ENCODE measurements around the gene CAPN14.

Gene CAPN14

DNA sequence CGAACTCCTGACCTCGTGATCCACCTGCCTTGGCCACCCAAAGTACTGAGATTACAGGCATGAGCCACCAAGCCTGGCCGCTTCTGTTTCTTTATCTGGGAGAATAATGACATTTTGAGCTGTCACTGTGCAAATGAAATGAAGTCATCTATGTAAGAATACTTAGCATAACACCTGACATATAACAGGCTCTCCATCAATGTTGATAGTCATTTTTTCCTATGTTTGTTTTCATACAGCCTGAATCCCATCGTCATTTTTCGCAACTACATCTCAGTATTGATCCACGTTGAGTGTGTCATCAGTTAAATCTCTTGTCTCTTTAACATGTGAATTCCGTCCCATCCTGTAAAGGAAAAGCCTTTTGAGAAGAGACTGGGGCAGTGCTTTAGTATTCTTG lies 6.4 kb upstream of the CAPN14 start:
- no peak for DNase-seq

DNA sequence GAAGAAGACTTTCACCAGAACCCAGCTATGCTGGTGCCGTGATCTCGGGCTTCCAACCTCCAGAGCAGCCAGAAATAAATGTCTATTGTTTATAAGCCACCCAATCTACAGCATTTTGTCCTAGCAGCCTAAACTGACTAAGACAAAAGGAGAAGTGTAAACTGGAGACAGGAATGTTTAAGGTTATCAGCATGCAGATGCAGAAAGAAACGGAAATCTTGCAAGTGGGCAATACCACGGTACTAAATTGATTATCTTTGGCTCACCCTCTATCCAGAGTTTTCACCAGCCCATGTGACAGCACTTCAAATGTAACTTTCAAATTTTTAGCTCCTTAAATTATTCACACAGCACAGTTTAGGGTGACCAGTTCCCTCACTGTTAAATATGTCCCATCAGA lies 5.7 kb upstream of the CAPN14 start:
- no peak for DNase-seq

DNA sequence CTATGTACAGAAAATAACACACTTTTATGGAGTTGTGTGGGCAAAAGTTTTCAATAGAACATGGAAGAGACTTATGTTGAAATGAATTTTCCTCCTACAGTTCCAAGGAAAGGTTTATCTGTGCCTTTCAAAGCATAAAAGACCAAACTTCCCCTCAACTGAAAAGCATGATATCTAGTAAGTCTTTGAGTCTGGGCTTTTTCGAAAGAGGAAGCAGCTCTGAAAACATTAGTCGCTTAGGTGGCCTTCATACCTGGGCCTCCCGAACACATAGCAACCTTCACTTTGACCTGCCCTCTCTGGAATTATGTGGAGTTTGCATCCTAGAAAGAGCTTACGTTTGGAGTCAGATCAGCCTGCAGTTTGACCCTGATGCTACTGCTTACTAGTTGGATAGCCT lies 4.8 kb upstream of the CAPN14 start:
- no peak for DNase-seq

DNA sequence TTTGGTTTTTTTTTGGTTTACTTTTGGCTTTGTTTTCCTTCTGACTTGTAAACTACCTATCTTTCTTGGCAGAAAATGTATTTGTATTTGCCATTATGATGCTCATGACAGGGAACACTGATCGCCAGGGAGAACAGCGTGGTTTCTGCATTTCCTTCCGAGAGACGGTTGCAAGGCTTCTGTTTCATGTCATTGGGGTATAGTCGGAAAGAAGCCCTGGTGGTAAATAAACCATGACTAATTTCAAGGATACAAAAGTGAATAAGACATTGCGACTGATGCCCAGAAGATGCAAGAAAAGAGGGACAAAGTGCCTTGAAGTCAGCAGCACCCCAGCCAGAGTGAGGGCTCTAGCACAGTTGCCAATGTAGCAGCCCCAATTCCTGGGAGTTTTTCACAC lies 4.2 kb upstream of the CAPN14 start:
- peak in 1 of 5 donors; percentile 67 for DNase-seq

DNA sequence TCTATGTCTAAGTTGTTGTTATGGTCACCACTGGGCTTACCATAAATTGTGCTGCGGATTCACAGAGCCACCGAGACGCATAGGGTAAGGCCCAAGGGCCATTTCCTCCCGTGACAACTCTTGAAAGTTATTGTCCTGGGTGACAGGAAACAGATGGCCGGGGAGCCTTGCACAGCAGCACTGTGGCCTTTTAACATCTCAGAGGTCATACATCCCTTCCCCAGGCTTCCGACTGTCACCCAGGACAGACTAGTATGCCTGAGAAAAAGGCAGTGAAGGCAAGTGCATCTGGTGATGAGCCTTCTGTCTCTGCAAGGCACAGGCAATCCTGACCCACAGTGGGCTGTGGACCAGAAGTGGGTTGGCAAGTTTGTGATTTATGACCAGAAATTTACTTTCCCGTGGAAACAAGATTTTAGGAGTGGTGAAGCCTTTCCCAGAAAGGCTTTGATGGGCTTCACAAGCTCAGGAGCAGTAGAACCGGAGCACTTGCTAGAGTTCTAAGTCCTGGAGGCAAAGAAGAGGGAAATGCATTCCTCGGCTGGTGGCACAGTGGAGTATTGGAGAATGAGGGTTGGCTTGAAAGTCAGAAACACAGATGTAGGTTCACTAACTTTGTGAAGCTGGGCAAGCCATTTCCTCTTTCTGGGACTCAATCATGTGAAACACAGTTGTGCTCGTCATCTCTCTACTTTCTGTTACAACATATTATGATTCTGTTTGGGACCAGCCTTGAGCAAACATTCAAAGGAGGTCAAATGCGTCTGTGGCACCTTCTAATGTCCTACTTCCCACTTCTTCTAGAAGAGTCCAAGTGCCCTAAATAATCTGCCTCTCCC lies 2.0 kb upstream of the CAPN14 start:
- peak in 1 of 5 donors; percentile 55 for DNase-seq

DNA sequence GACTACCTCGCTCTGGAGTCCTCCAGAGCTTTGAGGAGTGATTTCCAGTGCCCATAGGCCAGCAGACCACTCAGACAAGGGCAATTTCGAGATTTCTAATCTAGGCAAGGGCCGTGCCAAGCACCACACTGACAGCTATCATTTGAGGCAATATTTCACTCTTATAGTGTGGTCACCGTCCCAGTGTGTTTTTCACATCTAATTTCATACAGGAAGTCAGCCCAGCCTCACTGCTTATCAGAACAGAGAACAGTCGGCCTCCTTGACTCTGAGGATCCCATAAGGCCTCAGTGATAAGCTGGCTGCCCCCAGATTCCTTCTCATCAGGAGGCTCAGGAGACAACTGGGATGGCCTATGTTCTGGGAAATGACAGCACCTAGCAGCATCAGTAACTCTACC lies 581 bp downstream of the CAPN14 start:
- DNase-seq = peak in 1 of 5 donors; percentile 59

DNA sequence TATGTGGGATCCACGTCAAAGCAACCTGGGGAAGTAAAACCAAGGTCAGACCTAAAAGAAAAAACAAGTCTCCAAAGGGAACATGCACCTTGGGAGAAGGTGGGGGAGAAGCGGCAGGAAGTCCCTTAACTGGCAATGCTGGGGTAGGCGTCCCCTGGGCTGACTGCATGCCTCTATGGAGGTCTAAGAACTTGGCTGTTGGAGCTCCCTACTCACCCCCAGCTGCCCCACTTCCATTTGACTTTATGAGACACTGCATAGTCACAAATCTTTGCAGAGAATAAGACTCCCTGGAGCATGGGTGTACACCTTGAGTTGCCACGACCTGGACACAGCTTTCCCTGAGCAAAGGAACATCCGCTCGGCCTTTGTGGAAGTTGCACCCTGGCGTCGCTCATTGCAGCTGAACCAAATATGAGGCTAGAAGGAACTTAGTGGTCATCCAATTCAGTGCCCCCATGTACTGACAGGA lies 2.8 kb downstream of the CAPN14 start:
- no peak for DNase-seq

DNA sequence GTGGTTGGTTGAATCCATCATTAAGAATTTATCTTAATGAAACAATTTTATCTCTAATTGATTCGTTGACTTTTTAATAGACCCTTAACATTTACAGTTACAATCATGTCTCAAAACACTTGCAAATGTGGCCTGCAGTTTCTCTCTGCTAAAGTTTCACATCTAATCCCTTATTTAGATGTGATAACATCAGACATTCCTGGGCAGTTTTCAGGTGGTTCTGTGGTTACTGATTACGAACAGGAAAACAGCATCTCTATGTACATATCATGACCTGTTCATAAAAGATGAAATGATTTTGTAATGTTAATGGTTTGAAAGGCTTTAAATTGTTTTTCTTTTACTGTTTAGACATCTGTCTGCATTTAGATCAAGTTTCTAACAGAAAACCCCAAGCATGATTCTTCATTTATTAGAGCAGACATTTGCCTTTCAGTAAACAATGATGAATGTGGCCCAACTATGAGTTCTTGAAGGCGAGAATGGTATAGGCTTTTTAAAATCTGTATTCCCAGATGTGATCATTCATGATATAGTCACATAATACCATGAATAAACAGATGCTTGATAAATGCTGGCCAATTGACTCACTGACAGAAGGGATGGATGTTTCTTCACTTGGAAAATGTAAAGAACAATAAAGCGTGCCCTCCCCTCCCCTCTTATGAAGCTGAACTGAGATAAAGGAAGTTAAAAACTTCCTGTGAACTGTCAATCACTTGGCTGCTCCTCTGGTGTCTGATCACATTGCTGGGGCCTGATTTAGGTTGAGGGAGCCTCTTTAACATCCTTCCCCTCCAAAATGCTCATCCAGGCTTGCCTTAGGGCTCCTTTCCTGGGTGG lies 3.5 kb downstream of the CAPN14 start:
- DNase-seq = no peak

DNA sequence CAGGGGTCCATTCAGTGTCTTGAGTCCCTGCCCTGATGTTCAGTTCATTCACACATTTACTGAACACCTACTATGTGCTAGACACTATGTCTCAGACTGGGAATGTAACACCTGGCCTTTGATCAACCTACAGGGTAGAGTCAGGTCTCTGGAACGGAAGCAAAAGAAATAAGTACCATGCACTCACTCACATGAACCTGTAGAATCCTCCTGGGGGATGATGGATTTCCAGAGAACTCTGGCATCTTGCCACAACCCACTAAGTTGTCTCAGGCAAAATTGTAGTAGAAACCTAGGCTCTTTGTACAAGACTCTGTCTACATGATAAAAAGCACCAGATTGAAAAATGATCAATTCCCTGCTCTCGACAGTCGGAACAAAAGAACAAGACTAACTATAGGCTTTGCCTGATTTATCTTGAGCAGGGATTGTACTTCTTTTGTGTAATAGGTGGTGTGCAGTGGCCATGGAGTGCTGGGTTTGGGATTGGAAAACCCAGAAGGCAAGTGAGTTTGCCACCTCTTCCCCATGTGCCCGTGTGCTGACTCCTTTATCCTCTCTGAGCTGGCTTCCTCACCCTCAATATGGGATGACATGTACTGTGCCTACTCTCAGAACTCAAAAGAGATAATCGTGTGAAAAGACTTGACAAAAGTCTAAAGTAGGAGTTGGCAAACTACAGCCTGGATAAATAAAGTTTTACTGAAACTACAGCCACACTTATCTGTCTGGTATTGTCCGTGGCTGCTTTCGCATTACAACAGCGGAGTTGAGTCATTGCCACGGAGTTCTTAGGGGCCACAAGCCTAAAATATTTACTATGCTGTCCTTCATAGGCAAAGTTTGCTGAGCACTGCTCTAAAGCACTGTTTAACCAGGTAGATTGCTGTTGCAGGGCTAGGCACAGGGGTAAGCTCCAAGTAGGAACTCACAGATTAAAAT lies 4.4 kb downstream of the CAPN14 start:
- DNase-seq = no peak

DNA sequence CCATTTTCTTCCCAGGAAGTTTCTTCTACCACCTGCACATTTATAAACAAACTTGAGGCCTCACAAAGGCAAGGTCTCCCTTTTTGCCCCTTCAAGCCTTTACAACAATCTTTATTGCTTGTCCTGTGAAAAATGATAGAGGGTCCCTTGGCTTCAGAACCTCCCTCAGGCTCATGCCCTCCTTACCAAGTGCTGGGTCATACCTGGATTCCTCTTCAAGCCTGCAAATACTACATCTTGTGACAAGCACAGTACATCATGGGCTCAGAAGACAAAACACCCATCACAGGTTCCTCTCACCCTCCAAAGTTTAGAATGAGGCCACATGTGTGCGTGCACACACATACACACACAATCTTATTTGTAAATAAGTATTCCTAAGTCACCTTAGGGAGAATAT lies 9.1 kb downstream of the CAPN14 start:
- no peak for DNase-seq

DNA sequence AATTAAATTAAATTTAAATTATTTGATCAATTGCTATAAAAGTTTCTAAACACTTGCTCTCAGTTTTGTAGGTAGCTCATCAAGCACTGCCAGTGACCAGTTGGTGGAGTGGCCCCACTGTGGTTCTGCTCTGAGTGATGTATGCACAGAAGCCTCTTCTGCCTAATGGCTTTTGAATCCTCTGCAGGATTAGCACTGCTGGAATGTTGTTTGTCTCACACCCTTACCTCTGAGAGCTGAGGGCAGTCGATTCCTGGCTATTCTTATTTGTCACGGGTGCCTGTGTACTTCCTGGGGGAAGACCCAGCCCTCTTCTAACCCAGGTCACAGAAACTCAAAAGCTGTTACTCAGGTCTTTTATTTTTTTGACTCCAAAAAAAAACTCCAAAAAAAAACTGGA lies 9.5 kb downstream of the CAPN14 start:
- DNase-seq = no peak

DNA sequence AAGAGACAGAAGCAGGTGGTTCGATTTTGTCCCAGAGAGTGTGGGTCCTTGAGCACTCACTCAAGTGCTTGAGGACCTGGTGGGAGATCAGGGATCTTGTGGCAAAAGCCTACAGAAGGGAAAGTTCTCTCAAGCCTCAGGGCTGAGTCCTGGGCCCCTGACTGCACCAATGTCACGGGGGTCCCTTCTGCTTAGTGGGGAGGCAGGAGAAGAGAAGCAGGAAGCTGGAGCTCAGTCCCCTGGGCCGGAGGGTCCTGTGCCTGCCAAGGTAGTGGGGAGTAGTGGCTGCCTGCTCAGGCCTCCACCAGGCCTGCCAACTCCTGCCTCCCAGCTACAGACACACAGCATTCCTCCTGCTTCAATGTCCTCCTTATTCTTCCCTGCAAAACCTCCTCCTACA lies 11.7 kb downstream of the CAPN14 start:
- DNase-seq = no peak

DNA sequence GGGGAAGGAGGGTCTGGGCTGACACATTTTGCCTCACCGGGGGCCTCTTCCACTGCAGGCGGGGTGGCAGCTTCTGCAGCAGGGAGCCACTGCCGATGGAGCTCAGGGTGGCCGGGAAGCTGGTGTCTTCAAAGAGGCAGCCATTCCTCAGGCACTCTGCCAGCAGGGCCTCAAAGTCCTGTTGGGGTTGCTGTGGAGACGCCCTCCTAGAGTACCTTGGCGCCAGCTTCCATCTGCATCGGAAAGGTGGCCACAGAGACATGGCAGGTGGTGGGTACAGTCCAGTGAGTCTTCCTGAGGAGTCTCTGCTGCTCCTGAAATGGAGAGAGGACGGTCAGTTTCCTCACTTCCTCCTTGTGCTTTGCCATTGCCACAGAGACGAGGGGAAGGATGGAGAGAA lies 12.1 kb downstream of the CAPN14 start:
- no peak for DNase-seq

DNA sequence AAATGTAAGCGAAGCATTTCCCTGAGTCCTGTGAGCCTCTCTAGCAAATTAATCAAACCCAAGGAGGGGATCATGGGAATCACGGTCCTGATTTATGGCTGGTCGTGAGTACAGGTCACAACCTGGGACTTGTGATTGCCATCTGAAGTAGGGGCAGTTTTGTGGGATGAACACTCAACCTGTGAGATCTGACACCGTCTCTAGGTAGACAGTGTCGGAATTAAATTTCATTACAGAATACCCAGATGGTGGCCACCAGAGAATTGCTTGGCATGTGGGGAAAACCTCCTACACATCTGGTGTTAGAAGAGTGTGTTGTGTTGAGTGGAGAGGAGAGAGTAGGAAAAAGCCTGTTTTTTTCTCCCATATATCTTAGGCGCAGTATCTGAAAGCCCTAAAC lies 12.5 kb downstream of the CAPN14 start:
- no peak for DNase-seq

DNA sequence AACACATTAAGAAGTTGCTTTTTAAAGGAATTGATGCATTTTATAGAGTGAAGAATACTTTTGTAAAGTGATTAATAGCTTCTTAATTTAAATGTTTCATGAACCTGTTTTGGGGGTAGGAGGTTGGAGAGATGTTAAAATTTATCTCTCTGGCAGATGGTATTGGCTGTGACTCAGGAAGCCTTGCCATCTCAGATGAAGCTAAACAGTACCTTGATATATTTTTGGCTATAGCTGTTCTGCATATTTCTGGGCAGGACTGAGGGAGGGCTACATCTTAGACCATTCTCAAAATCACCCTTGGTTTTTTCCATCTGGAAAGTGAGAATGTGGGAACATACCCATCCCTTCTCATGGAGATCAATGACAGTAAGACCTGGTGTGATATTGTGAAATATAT lies 13.4 kb downstream of the CAPN14 start:
- DNase-seq = no peak

DNA sequence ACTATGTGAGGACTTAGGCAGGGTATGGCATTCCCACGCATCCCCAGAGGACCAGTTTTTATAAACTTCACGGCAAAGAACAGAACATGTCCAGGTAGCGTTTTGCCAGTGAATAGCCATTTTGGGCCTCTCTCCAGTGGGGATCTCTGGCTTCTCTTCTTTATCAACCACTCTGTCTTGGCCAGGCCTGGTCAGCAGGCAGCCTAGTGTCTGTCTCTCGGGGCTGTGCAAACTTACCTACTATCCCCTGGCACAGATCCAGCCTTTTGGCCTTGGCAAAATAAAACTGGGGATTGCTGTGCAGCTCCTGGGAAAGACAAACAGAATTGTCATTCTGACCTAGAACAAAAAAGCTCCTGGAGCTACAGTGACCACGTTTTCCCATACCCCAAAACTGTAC lies 14.5 kb downstream of the CAPN14 start:
- no peak for DNase-seq

DNA sequence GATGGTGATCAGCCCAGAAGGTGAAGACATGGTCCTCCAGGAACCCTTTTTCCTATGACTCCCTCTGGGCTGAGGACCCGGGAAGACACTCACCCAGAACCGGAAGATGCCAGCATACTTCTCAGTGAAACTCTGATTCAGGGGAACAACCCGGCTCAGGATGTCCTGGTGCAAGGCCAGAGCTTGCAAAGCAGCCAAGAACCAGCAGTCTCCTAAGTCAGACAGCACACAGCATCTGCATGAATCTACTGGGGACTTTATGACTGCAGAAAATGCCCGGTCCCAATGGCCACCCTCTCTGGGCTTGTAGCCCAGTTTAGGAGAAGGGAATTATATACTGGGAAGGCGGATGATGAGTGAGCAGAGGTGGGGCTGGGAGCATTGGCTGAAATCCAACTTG lies 15.3 kb downstream of the CAPN14 start:
- DNase-seq = no peak

DNA sequence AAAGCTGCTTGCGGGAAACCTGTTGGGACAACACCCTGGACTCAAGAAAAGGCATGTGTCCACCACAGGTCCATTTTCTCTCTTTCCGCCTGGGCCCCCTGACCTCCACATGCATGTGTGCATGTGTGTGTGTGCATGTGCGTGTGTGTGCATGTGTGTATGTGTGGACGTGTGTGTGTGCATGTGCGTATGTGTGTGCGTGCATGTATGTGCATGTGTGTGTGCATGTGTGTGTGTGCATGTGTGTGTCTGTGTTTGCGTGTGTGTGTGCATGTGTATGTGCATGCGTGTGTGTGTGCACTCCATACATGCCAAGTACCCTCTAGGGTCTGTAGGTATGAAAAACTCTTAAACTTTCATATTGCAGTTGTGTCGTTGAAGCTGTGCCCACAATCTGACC lies 16.3 kb downstream of the CAPN14 start:
- no peak for DNase-seq

DNA sequence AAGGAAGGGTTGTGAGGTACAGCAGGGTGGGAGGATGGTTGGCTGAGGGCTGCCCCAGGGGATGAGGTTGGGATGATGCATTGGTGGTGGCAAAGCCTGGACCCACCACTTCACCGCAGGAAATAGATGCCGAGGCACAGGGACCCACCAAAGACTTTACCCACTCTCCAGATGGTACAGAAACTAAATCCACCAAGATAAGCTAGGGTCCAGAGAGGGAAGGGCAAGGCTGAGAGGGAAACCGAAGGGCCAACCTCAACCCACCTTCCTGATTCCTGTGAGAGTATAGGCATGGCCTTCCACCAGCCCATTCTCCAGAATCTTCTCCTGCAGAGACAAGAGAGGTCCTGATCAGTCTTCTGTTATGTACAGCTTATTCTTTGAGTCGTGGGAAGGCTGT lies 18.1 kb downstream of the CAPN14 start:
- no peak for DNase-seq

DNA sequence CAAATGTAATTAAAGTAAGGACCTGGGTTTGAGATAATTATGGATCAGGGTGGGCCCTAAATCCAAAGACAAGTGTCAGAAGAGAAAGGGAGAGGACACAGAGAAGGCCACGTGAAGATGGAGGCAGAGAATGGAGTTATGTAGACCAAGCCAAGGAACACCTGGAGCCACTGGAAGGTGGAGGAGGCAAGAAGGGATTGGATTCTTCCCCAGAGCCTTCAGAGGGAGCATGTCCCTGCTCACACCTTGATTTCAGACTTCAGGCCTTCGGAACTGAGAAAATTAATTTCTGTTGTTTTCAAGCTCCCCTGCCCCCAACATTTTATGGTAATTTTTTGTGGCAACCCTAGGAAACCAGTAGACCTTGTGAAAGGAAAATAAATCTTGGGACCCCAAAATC lies 19.6 kb downstream of the CAPN14 start:
- DNase-seq = no peak

DNA sequence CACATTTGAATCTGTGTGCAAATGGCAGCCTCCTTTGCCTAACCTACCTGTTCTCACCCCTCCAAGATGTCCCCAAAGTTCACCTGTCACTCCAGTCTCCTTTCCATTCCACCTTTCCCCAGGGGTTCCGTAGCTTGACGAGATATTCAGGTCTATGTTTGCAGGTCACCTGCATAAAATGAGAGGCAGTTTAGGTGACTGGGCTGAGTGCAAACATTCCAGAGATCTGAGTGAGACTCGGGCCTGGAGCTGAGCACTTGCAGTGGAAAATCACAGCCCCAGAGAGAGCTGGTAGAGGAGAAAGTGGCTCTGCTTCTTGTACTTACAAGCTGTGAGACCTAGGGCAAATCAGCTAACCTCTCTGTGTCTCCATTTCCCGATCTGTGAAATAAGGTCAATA lies 20.1 kb downstream of the CAPN14 start:
- no peak for DNase-seq

DNA sequence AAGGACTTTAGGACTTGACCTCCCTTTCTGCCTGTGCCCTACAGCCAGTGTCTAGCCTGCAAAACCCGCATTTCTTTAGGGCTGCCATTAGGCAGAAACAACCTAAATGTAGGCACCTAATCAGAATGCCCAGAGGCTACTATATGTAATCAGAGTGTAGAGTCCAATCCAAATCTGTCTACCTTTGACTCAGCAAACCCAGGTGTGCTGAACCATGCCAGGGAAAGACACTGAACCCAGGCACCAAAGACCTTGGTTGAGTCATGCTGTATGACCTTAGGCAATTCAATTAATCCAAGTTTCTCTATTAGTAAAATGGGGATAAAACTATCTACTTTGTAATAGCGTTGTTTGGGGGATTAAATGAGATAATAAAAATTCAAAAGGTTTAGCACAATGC lies 20.7 kb downstream of the CAPN14 start:
- DNase-seq = no peak

DNA sequence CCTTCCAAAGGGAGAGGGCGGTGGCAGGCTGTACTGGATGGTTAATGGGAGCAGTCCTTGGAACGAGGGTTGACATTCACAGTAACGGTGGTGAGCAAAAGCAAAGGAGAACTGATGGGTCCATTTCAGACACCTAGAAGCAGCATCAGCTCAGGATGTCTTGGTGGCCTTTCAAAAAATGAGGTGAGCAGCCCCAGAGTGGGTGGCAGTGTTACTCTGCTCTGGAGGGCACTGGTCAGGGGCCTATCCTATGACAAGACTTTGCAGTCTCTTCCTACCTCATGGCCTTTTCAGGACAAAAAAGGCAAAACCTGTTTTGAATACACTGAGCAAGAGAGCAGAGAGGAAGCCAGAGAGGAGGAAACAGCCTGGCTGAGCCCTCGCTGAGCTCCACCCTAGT lies 23.5 kb downstream of the CAPN14 start:
- DNase-seq = no peak
